GM06990 (cell line): ENCODE measurements around the gene CTNNA3.

Source experiments
- DNase-seq: peaks from one replicate; pipeline ENCODE4 v3.0.0-alpha.2; 2011; ENCODE audit not compliant: insufficient read length; ENCODE audit errors: extremely low read depth
- H3K27me3 ChIP-seq: replicated peaks from 2 replicates; pipeline ENCODE4 v1.6.0; 2011; ENCODE audit warnings: low read length; ENCODE audit not compliant: control insufficient read depth, insufficient read depth
- H3K36me3 ChIP-seq: 2 replicates; pipeline ENCODE4 v1.5.1; 2011; ENCODE audit warnings: low read length; ENCODE audit not compliant: control insufficient read depth, insufficient read depth
- H3K4me3 ChIP-seq: replicated peaks from 2 replicates; pipeline ENCODE4 v1.5.1; 2011; ENCODE audit warnings: low read depth, mild to moderate bottlenecking, control low read depth, low read length
- CTCF ChIP-seq: IDR thresholded peaks from 2 replicates; pipeline ENCODE4 v1.5.1; 2011; ENCODE audit warnings: low read length, control low read depth, mild to moderate bottlenecking, inconsistent platforms; ENCODE audit not compliant: insufficient read depth, poor library complexity, severe bottlenecking

The CTNNA3 gene

GRCh38 chr10:67667035-67667425, 29.0 kb downstream of the CTNNA3 start:
- H3K36me3 ChIP-seq: no peaks in the 10 kb centered on the region
- no peak for TF ChIP-seq CTCF
- no peaks in the 10 kb centered on the region for H3K27me3 ChIP-seq
- no peak for DNase-seq
- H3K4me3 ChIP-seq: no peak overlapping the region

GRCh38 chr10:67666416-67667034, 29.5 kb downstream of the CTNNA3 start:
- TF ChIP-seq CTCF: peak; percentile 37
- Histone ChIP-seq H3K4me3 (no peak overlapping the region), H3K27me3 (no peaks in the 10 kb centered on the region), H3K36me3 (no peaks in the 10 kb centered on the region)
- DNase-seq: no peak

- Histone ChIP-seq H3K27me3 (no peaks in the 10 kb centered on the region), H3K36me3 (no peaks in the 10 kb centered on the region), H3K4me3 (no peak overlapping the region)
- DNase-seq: peak; percentile 11
- no peak for TF ChIP-seq CTCF
Measured at GRCh38 chr10:67665491-67665890, 30.5 kb downstream of the CTNNA3 start.

- TF ChIP-seq CTCF: no peak
- DNase-seq: no peak
- Histone ChIP-seq H3K27me3 (no peaks in the 10 kb centered on the region), H3K4me3 (no peak overlapping the region), H3K36me3 (no peaks in the 10 kb centered on the region)
Measured at GRCh38 chr10:67664942-67665341, 31.1 kb downstream of the CTNNA3 start.

- Histone ChIP-seq H3K36me3 (no peaks in the 10 kb centered on the region), H3K27me3 (no peaks in the 10 kb centered on the region), H3K4me3 (no peak overlapping the region)
- TF ChIP-seq CTCF: no peak
- no peak for DNase-seq
Measured at GRCh38 chr10:67663449-67664087, 32.4 kb downstream of the CTNNA3 start.

GRCh38 chr10:67662415-67662814, 33.6 kb downstream of the CTNNA3 start:
- DNase-seq: no peak
- H3K4me3 ChIP-seq: no peak overlapping the region
- no peak for TF ChIP-seq CTCF
- no peaks in the 10 kb centered on the region for H3K36me3 ChIP-seq
- no peaks in the 10 kb centered on the region for H3K27me3 ChIP-seq
